ENCODE results near the gene HSD3B2.

Gene HSD3B2

DNA sequence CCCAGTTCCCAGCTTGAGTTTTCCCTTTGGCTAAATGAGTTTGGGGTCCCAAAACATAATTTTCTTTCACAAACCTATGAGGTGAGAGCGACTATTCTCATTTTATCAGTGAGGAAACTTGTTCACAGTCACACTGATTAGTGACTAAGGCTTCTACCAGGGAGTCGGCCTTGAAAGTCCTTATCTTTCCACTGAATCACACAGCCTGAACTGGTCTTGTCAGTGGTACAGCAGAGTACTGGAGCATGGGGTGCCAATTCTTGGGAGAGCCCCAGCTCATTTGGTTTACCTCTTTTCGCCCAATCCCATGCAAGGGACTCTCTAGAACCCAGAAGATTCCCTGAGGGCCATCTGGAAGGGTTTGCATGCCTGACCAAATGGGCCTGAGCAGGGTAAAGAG is 16.9 kb downstream of the HSD3B2 start:
- H3K4me3 ChIP-seq (ENCODE audit: low read depth, low read length), result no peak overlapping the region
- TF ChIP-seq, protein P1, sequence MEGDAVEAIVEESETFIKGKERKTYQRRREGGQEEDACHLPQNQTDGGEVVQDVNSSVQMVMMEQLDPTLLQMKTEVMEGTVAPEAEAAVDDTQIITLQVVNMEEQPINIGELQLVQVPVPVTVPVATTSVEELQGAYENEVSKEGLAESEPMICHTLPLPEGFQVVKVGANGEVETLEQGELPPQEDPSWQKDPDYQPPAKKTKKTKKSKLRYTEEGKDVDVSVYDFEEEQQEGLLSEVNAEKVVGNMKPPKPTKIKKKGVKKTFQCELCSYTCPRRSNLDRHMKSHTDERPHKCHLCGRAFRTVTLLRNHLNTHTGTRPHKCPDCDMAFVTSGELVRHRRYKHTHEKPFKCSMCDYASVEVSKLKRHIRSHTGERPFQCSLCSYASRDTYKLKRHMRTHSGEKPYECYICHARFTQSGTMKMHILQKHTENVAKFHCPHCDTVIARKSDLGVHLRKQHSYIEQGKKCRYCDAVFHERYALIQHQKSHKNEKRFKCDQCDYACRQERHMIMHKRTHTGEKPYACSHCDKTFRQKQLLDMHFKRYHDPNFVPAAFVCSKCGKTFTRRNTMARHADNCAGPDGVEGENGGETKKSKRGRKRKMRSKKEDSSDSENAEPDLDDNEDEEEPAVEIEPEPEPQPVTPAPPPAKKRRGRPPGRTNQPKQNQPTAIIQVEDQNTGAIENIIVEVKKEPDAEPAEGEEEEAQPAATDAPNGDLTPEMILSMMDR (IDR thresholded peaks at IDR 0.05; ENCODE audit: control insufficient read depth, extremely low read depth, insufficient read depth), result no peak
- no peak for DNase-seq (ENCODE audit: low read depth)

DNA sequence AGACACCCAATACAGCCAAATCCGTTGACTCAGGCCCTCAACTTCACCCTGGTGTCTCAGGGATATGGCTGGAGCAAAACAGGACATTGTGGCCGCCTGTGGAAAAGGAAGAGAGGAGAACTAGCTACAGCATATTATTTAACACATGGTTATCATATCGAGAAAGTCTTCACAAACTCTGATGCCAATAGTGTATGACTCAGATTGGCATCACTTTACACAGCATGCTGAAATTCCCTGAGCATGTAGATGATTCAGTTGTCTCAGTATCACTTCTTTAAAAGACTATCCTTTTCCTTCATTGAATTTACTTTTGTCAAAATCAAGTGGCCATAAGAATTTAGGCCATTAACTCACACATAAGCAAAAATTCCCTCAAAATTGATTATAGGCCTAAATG is 20.1 kb downstream of the HSD3B2 start:
- H3K4me3 ChIP-seq (ENCODE audit: low read depth, low read length), result no peak overlapping the region
- DNase-seq (ENCODE audit: low read depth), result no peak
- TF ChIP-seq, protein P1 (IDR thresholded peaks at IDR 0.05; ENCODE audit: control insufficient read depth, extremely low read depth, insufficient read depth), result no peak

GRCh38 chr1:119438761-119439160 is 23.8 kb downstream of the HSD3B2 start:
- no peak for DNase-seq (ENCODE audit: low read depth)
- TF ChIP-seq, protein P1 (IDR thresholded peaks at IDR 0.05; ENCODE audit: control insufficient read depth, extremely low read depth, insufficient read depth), result no peak
- H3K4me3 ChIP-seq (ENCODE audit: low read depth, low read length), result no peak overlapping the region

GRCh38 chr1:119440721-119441307 is 25.9 kb downstream of the HSD3B2 start:
- DNase-seq (ENCODE audit: low read depth), result no peak
- TF ChIP-seq, protein P1 (IDR thresholded peaks at IDR 0.05; ENCODE audit: control insufficient read depth, extremely low read depth, insufficient read depth), result no peak
- H3K4me3 ChIP-seq (ENCODE audit: low read depth, low read length), result no peak overlapping the region

- DNase-seq (ENCODE audit: low read depth), result no peak
- no peak overlapping the region for H3K4me3 ChIP-seq (ENCODE audit: low read depth, low read length)
- TF ChIP-seq, protein P1 (IDR thresholded peaks at IDR 0.05; ENCODE audit: control insufficient read depth, extremely low read depth, insufficient read depth), result no peak
These were observed 27.8 kb downstream of the HSD3B2 start for GRCh38 chr1:119442756-119443155.

DNA sequence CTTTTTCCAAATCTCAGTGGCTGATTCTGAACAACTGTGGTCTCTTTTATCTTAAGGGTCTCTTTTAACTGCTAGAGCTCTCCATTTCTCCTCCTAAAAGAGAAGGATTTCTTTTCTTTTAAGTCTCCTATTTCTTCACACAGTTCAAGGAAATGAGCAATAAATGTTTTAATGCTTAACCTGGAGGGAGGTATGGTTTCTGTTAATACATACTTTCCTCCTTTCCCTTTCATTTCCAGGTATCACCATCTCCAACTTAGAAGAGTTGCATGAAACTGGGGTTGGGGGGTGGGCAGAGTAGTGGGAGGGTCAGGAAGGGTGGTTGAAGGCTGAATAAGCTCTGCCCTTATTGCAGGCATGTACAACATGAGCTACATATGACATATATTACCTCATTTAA is 31.4 kb downstream of the HSD3B2 start:
- no peak overlapping the region for H3K4me3 ChIP-seq (ENCODE audit: low read depth, low read length)
- TF ChIP-seq, protein P1 (IDR thresholded peaks at IDR 0.05; ENCODE audit: control insufficient read depth, extremely low read depth, insufficient read depth), result no peak

More for the DNA sequence above, 31.4 kb downstream of the HSD3B2 start:
- DNase-seq (ENCODE audit: low read depth), result no peak

All from LNCaP clone FGC (cell line).